T-helper 22 cell (primary cell): ENCODE results near the gene ARHGAP11A.
"Not testable (repeated sequence)": the region's sequence is repeated elsewhere in the genome, so short reads cannot be mapped to it uniquely, and the experiment has no call there.

Experiments
- DNase-seq: peaks from one replicate; pipeline ENCODE4 v3.0.0-alpha.2; 2020; ENCODE audit warnings: low read depth

The ARHGAP11A gene

GRCh38 chr15:32615051-32615870 lies at the start of gene ARHGAP11A:
Gene ARHGAP11A, plus strand, starts transcription at chr15:32615504. Its CDS starts 708 bp downstream, at chr15:32616212.
- DNase-seq, result peak; percentile 73

GRCh38 chr15:32568988-32569387 lies 46.3 kb upstream of the ARHGAP11A start:
- not testable (repeated sequence) for DNase-seq

- not testable (repeated sequence) for DNase-seq
Observed at GRCh38 chr15:32578482-32578881, 36.8 kb upstream of the ARHGAP11A start.

GRCh38 chr15:32585844-32586243 lies 29.5 kb upstream of the ARHGAP11A start:
- not testable (repeated sequence) for DNase-seq

- not testable (repeated sequence) for DNase-seq
Observed at GRCh38 chr15:32593151-32593550, 22.2 kb upstream of the ARHGAP11A start, which contains the start of gene GOLGA8N. Gene GOLGA8N, plus strand, starts transcription at chr15:32593456.

- not testable (repeated sequence) for DNase-seq
Observed at GRCh38 chr15:32609518-32609917, 5.8 kb upstream of the ARHGAP11A start.

- not testable (repeated sequence) for DNase-seq
Observed at GRCh38 chr15:32610719-32611118, 4.6 kb upstream of the ARHGAP11A start.

GRCh38 chr15:32614712-32615050 lies 623 bp upstream of the ARHGAP11A start:
- not testable (repeated sequence) for DNase-seq

GRCh38 chr15:32615871-32616426 lies 645 bp downstream of the ARHGAP11A start:
- DNase-seq, result not testable (repeated sequence)

GRCh38 chr15:32636410-32636809 lies 21.1 kb downstream of the ARHGAP11A start:
- DNase-seq, result no peak

GRCh38 chr15:32636908-32637567 lies 21.7 kb downstream of the ARHGAP11A start:
- DNase-seq, result no peak

GRCh38 chr15:32637704-32638103 lies 22.4 kb downstream of the ARHGAP11A start:
- DNase-seq, result no peak

- DNase-seq, result no peak
Observed at GRCh38 chr15:32641517-32642059, 26.3 kb downstream of the ARHGAP11A start, which contains the start of gene SCG5. Gene SCG5, plus strand, starts transcription at chr15:32641710. Its CDS starts 1,883 bp downstream, at chr15:32643593.

- DNase-seq, result no peak
Observed at GRCh38 chr15:32642667-32643435, 27.5 kb downstream of the ARHGAP11A start.

- DNase-seq, result no peak
Observed at GRCh38 chr15:32643907-32644445, 28.7 kb downstream of the ARHGAP11A start.

- DNase-seq, result no peak
Observed at GRCh38 chr15:32646291-32646690, 31.0 kb downstream of the ARHGAP11A start.

GRCh38 chr15:32649342-32649741 lies 34.0 kb downstream of the ARHGAP11A start:
- no peak for DNase-seq

GRCh38 chr15:32651229-32651837 lies 36.0 kb downstream of the ARHGAP11A start:
- no peak for DNase-seq

GRCh38 chr15:32652178-32652577 lies 36.9 kb downstream of the ARHGAP11A start:
- DNase-seq, result no peak

GRCh38 chr15:32656091-32656490 lies 40.8 kb downstream of the ARHGAP11A start:
- DNase-seq, result no peak

GRCh38 chr15:32656496-32656895 lies 41.2 kb downstream of the ARHGAP11A start:
- DNase-seq, result no peak
